Measurements from ENCODE around the gene FAM124A.

Gene FAM124A

GRCh38 chr13:51243832-51244231 lies 21.6 kb downstream of the FAM124A start:
- no peak for DNase-seq

- no peak for DNase-seq
Measured at GRCh38 chr13:51244637-51245405, 22.6 kb downstream of the FAM124A start.

GRCh38 chr13:51245583-51245982 lies 23.4 kb downstream of the FAM124A start:
- DNase-seq = no peak

GRCh38 chr13:51246025-51246417 lies 23.8 kb downstream of the FAM124A start:
- no peak for DNase-seq

GRCh38 chr13:51246418-51247277 lies 24.4 kb downstream of the FAM124A start:
- DNase-seq = no peak

GRCh38 chr13:51249255-51249654 lies 27.1 kb downstream of the FAM124A start:
- DNase-seq = no peak

- DNase-seq = no peak
Measured at GRCh38 chr13:51249770-51250741, 27.9 kb downstream of the FAM124A start.

GRCh38 chr13:51251480-51251879 lies 29.3 kb downstream of the FAM124A start:
- no peak for DNase-seq

GRCh38 chr13:51252954-51253532 lies 30.8 kb downstream of the FAM124A start:
- no peak for DNase-seq

GRCh38 chr13:51255556-51255955 lies 33.4 kb downstream of the FAM124A start:
- no peak for DNase-seq

- DNase-seq = no peak
Measured at GRCh38 chr13:51257187-51257586, 35.0 kb downstream of the FAM124A start.

GRCh38 chr13:51258612-51259548 lies 36.7 kb downstream of the FAM124A start:
- no peak for DNase-seq

GRCh38 chr13:51260154-51260553 lies 38.0 kb downstream of the FAM124A start:
- no peak for DNase-seq

- DNase-seq = no peak
Measured at GRCh38 chr13:51261610-51262249, 39.5 kb downstream of the FAM124A start.

- DNase-seq = no peak
Measured at GRCh38 chr13:51262501-51263211, 40.5 kb downstream of the FAM124A start.

GRCh38 chr13:51266642-51267041 lies 44.4 kb downstream of the FAM124A start:
- no peak for DNase-seq

- no peak for DNase-seq
Measured at GRCh38 chr13:51267622-51268021, 45.4 kb downstream of the FAM124A start.

- no peak for DNase-seq
Measured at GRCh38 chr13:51269039-51269438, 46.8 kb downstream of the FAM124A start.

GRCh38 chr13:51270623-51271415 lies 48.6 kb downstream of the FAM124A start:
- DNase-seq = no peak

All from activated CD4-positive, alpha-beta T cell treated with anti-CD3 and anti-CD28 coated beads, Interleukin-2, amount 50 U/mL, for 48 hours (primary cell).